Subcutaneous abdominal adipose tissue (tissue), 5 donors: ENCODE data around the gene RASSF4.

Source experiments
- H3K27ac ChIP-seq: one replicate; pipeline ENCODE4 v1.7.0; 2013; ENCODE audit warnings: low read depth, mild to moderate bottlenecking, inconsistent platforms, low read length, moderate library complexity
- H3K27me3 ChIP-seq, 5 donors: one replicate each; pipeline ENCODE4 v1.7.0; 2013; ENCODE audit warnings: low read length in 5 of 5, inconsistent platforms in 1 of 5; ENCODE audit not compliant: control insufficient read depth in 5 of 5, insufficient read depth in 4 of 5
- H3K36me3 ChIP-seq, 5 donors: one replicate each; pipeline ENCODE4 v1.7.0; 2013; ENCODE audit warnings: low read length in 5 of 5; ENCODE audit not compliant: control insufficient read depth in 5 of 5, insufficient read depth in 5 of 5
- H3K4me1 ChIP-seq, 5 donors: one replicate each; pipeline ENCODE4 v1.7.0; 2013; ENCODE audit warnings: low read length in 5 of 5, mild to moderate bottlenecking in 3 of 5, moderate library complexity in 1 of 5; ENCODE audit not compliant: control insufficient read depth in 5 of 5, insufficient read depth in 5 of 5
- H3K4me3 ChIP-seq, 5 donors: one replicate each; pipeline ENCODE4 v1.7.0; 2013; ENCODE audit warnings: low read length in 5 of 5, low read depth in 1 of 5
- H3K9ac ChIP-seq, 5 donors: one replicate each; pipeline ENCODE4 v1.7.0; 2013; ENCODE audit warnings: low read length in 5 of 5, mild to moderate bottlenecking in 4 of 5, moderate library complexity in 3 of 5
- H3K9me3 ChIP-seq, 5 donors: one replicate each; pipeline ENCODE4 v1.7.0; 2013; ENCODE audit warnings: low read length in 5 of 5; ENCODE audit not compliant: control insufficient read depth in 5 of 5
- donor health status: healthy.
- donor health status: healthy.
- donor health status: healthy.
- donor health status: healthy.
- donor health status: healthy.

The RASSF4 gene

GRCh38 chr10:44961931-44962750, 2.5 kb downstream of the RASSF4 start:
- peaks cover 19 to 97% (median 94%) of the 10 kb centered on the region in 5 donors for H3K4me1 ChIP-seq
- no peaks in the 10 kb centered on the region for H3K27me3 ChIP-seq
- peak overlapping the region; percentile 93 for H3K27ac ChIP-seq
- no peaks in the 10 kb centered on the region for H3K36me3 ChIP-seq
- H3K9ac ChIP-seq, result peak overlapping the region in 2 of 5 donors; percentile 57 to 74
- no peaks in the 10 kb centered on the region for H3K9me3 ChIP-seq
- peak overlapping the region in 3 of 5 donors; percentile 6 to 88 (median 19) for H3K4me3 ChIP-seq

GRCh38 chr10:44962870-44963738, 3.5 kb downstream of the RASSF4 start:
- H3K4me3 ChIP-seq, result peak overlapping the region in 2 of 5 donors; percentile 34 to 88
- peak overlapping the region in 4 of 5 donors; percentile 11 to 38 (median 26) for H3K9ac ChIP-seq
- peak overlapping the region; percentile 93 for H3K27ac ChIP-seq
- peaks cover 23 to 97% (median 94%) of the 10 kb centered on the region in 5 donors for H3K4me1 ChIP-seq
- no peaks in the 10 kb centered on the region for H3K9me3 ChIP-seq
- no peaks in the 10 kb centered on the region for H3K27me3 ChIP-seq
- H3K36me3 ChIP-seq, result no peaks in the 10 kb centered on the region

GRCh38 chr10:44963772-44964633, 4.4 kb downstream of the RASSF4 start:
- peaks cover 29 to 97% (median 94%) of the 10 kb centered on the region in 5 donors for H3K4me1 ChIP-seq
- H3K27me3 ChIP-seq, result no peaks in the 10 kb centered on the region
- peak overlapping the region; percentile 93 for H3K27ac ChIP-seq
- H3K9me3 ChIP-seq, result peaks cover 0 to 2% (median 0%) of the 10 kb centered on the region in 5 donors
- peak overlapping the region in 3 of 5 donors; percentile 25 to 44 (median 26) for H3K9ac ChIP-seq
- peaks cover 0 to 4% (median 0%) of the 10 kb centered on the region in 5 donors for H3K36me3 ChIP-seq
- H3K4me3 ChIP-seq, result peak overlapping the region in 3 of 5 donors; percentile 23 to 88 (median 34)

GRCh38 chr10:44965104-44965503, 5.5 kb downstream of the RASSF4 start:
- H3K27ac ChIP-seq, result peak overlapping the region; percentile 13
- peaks cover 32 to 100% (median 99%) of the 10 kb centered on the region in 5 donors for H3K4me1 ChIP-seq
- no peaks in the 10 kb centered on the region for H3K27me3 ChIP-seq
- peaks cover 0 to 2% (median 0%) of the 10 kb centered on the region in 5 donors for H3K9me3 ChIP-seq
- peaks cover 0 to 14% (median 4%) of the 10 kb centered on the region in 5 donors for H3K36me3 ChIP-seq
- H3K4me3 ChIP-seq, result no peak overlapping the region
- H3K9ac ChIP-seq, result no peak overlapping the region

GRCh38 chr10:44965651-44966097, 6.1 kb downstream of the RASSF4 start:
- Histone ChIP-seq H3K36me3 (peaks cover 0 to 20% (median 9%) of the 10 kb centered on the region in 5 donors), H3K27me3 (no peaks in the 10 kb centered on the region), H3K4me1 (peaks cover 28 to 96% (median 95%) of the 10 kb centered on the region in 5 donors), H3K9me3 (peaks cover 0 to 2% (median 0%) of the 10 kb centered on the region in 5 donors), H3K27ac (peak overlapping the region; percentile 13), H3K9ac (no peak overlapping the region), H3K4me3 (no peak overlapping the region)

- Histone ChIP-seq H3K9me3 (peaks cover 0 to 2% (median 0%) of the 10 kb centered on the region in 5 donors), H3K27ac (peak overlapping the region; percentile 62), H3K4me3 (no peak overlapping the region)
Measured at GRCh38 chr10:44966129-44966815, 6.7 kb downstream of the RASSF4 start.

GRCh38 chr10:44966816-44967509, 7.4 kb downstream of the RASSF4 start:
- peaks cover 26 to 87% (median 83%) of the 10 kb centered on the region in 5 donors for H3K4me1 ChIP-seq
- peak overlapping the region; percentile 77 for H3K27ac ChIP-seq

More at GRCh38 chr10:44966129-44966815, 6.7 kb downstream of the RASSF4 start:
- no peaks in the 10 kb centered on the region for H3K27me3 ChIP-seq
- H3K4me1 ChIP-seq, result peaks cover 27 to 90% (median 89%) of the 10 kb centered on the region in 5 donors
- H3K36me3 ChIP-seq, result peaks cover 0 to 26% (median 15%) of the 10 kb centered on the region in 5 donors
- no peak overlapping the region for H3K9ac ChIP-seq

GRCh38 chr10:44967616-44968015, 8.0 kb downstream of the RASSF4 start:
- Histone ChIP-seq H3K9me3 (peaks cover 0 to 2% (median 0%) of the 10 kb centered on the region in 5 donors), H3K4me3 (no peak overlapping the region), H3K4me1 (peaks cover 24 to 83% (median 76%) of the 10 kb centered on the region in 5 donors), H3K36me3 (peaks cover 0 to 39% (median 26%) of the 10 kb centered on the region in 5 donors), H3K9ac (peak overlapping the region in 3 of 5 donors; percentile 4 to 35 (median 21)), H3K27me3 (no peaks in the 10 kb centered on the region), H3K27ac (peak overlapping the region; percentile 77)

More at GRCh38 chr10:44966816-44967509, 7.4 kb downstream of the RASSF4 start:
- no peak overlapping the region for H3K4me3 ChIP-seq
- peaks cover 0 to 33% (median 22%) of the 10 kb centered on the region in 5 donors for H3K36me3 ChIP-seq
- H3K27me3 ChIP-seq, result no peaks in the 10 kb centered on the region
- H3K9ac ChIP-seq, result peak overlapping the region in 1 of 5 donors; percentile 17
- H3K9me3 ChIP-seq, result peaks cover 0 to 2% (median 0%) of the 10 kb centered on the region in 5 donors
